ENCODE results near the gene TRIOBP.

TRIOBP gene

GRCh38 chr22:37657590-37658132, 39.2 kb upstream of the TRIOBP start:
- peak overlapping the region; percentile 68 for H3K4me3 ChIP-seq (replicated peaks; ENCODE audit: low read depth, low read length)
- no peak for TF ChIP-seq CTCF (IDR thresholded peaks at IDR 0.05; ENCODE audit: low read depth, low read length, missing control alignments)
- no peak for DNase-seq (ENCODE audit: extremely low read depth, low read depth)

- TF ChIP-seq CTCF (IDR thresholded peaks at IDR 0.05; ENCODE audit: low read depth, low read length, missing control alignments): no peak
- H3K4me3 ChIP-seq (replicated peaks; ENCODE audit: low read depth, low read length): peak within 1 kb of the TSS; percentile 68
- peak; percentile 100 for DNase-seq (ENCODE audit: extremely low read depth, low read depth)
These were observed 38.4 kb upstream of the TRIOBP start, which contains the start of gene PDXP for GRCh38 chr22:37658133-37659065. Gene PDXP (plus strand): TSS chr22:37658723. CDS start chr22:37658783, 60 bp downstream.

GRCh38 chr22:37659066-37659896, 37.6 kb upstream of the TRIOBP start:
- H3K4me3 ChIP-seq (replicated peaks; ENCODE audit: low read depth, low read length): peak overlapping the region; percentile 68

GRCh38 chr22:37659897-37660708, 36.7 kb upstream of the TRIOBP start:
- H3K4me3 ChIP-seq (replicated peaks; ENCODE audit: low read depth, low read length): peak overlapping the region; percentile 68
- DNase-seq (ENCODE audit: extremely low read depth, low read depth): no peak

More at GRCh38 chr22:37659066-37659896, 37.6 kb upstream of the TRIOBP start:
- no peak for DNase-seq (ENCODE audit: extremely low read depth, low read depth)
- TF ChIP-seq CTCF (IDR thresholded peaks at IDR 0.05; ENCODE audit: low read depth, low read length, missing control alignments): no peak

GRCh38 chr22:37660709-37661045, 36.2 kb upstream of the TRIOBP start:
- H3K4me3 ChIP-seq (replicated peaks; ENCODE audit: low read depth, low read length): peak overlapping the region; percentile 68
- DNase-seq (ENCODE audit: extremely low read depth, low read depth): no peak
- TF ChIP-seq CTCF (IDR thresholded peaks at IDR 0.05; ENCODE audit: low read depth, low read length, missing control alignments): no peak

More at GRCh38 chr22:37659897-37660708, 36.7 kb upstream of the TRIOBP start:
- TF ChIP-seq CTCF (IDR thresholded peaks at IDR 0.05; ENCODE audit: low read depth, low read length, missing control alignments): no peak

All from HFF-Myc (cell line).